Measurements from ENCODE around the gene LARGE1.

LARGE1 gene

DNA sequence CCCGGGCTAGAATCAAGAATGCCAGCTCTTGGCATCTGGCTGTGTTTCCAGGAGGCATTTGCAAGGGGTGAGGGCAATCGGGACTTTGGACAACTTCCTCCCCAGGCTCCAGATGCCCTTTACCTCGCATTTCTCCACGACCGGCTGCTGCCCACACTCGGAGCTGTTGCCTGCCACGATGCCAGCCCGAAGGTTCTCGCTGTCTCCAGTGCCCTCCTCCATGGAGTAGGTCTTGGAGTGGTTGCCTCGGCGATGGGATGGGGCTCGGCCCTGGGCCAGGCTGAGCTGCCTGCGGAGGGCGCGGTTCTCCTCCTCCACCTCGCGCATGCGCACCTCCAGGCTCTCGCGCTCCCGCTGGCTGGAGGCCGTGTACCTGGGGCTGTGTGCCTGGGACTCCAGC, 270.0 kb downstream of the LARGE1 start:
- Histone ChIP-seq H3K27me3 (ENCODE audit: insufficient read depth, low read length) (no peaks in the 10 kb centered on the region), H2BK120ac (ENCODE audit: insufficient read depth, low read length, poor library complexity) (no peak overlapping the region), H2AFZ (ENCODE audit: insufficient read depth, low read length, poor library complexity) (no peak overlapping the region), H3K9ac (ENCODE audit: low read length) (no peak overlapping the region), H4K12ac (ENCODE audit: low read depth, low read length) (no peak overlapping the region), H3K4me1 (ENCODE audit: control insufficient read depth in 1 of 2, insufficient read depth in 2 of 2, low read length in 2 of 2) (peaks cover 0 to 6% of the 10 kb centered on the region in 2 experiments), H2AK5ac (ENCODE audit: low read length) (no peak overlapping the region), H3K4me2 (ENCODE audit: low read length) (no peak overlapping the region), H3K18ac (ENCODE audit: low read length) (no peak overlapping the region), H3K4me3 (ENCODE audit: low read depth, low read length) (no peak overlapping the region), H4K8ac (ENCODE audit: low read depth, low read length) (no peak overlapping the region), H3K9me3 (ENCODE audit: insufficient read depth, low read depth, low read length) (no peaks in the 10 kb centered on the region), H4K91ac (ENCODE audit: low read depth, low read length) (no peak overlapping the region), H3K79me1 (ENCODE audit: low read length) (no peaks in the 10 kb centered on the region), H2BK12ac (ENCODE audit: low read length) (no peak overlapping the region), H3K23ac (ENCODE audit: low read length) (no peak overlapping the region), H2BK5ac (ENCODE audit: low read depth, low read length, poor library complexity) (no peak overlapping the region), H3K4ac (ENCODE audit: low read depth, low read length) (no peak overlapping the region), H3K79me2 (ENCODE audit: control insufficient read depth, insufficient read depth, low read length, poor library complexity) (no peaks in the 10 kb centered on the region), H3K14ac (ENCODE audit: low read length) (no peak overlapping the region), H3K36me3 (ENCODE audit: control insufficient read depth in 1 of 2, insufficient read depth in 2 of 2, low read length in 2 of 2) (peaks cover 2 to 6% of the 10 kb centered on the region in 2 experiments), H3K27ac (ENCODE audit: low read depth, low read length) (no peak overlapping the region)
- DNase-seq, result peak in 1 of 2 donors; percentile 2
- WGBS (ENCODE audit: extremely low coverage, insufficient coverage, insufficient read length), result no CpG with 5 or more reads among the region's 22 CpGs

DNA sequence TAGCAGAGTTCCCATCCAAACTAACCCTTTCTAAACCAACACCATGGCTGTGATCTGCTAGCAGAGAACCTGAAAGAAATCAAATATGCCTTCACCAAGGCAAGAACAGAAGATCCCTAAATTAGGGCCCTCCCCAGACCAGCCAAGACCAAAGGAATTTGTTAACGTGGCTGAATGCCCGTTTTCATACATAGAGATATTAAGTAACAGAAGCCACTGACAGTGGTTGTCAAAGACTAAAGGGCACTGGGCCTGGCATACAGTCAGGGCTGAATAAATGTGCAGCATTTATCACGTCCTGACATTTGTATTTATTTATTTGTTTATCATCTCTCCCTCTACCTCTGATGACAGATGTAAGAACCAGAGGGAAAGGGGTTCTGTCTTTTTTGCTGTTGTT, 271.8 kb downstream of the LARGE1 start:
- no CpG with 5 or more reads among the region's 3 CpGs for WGBS (ENCODE audit: extremely low coverage, insufficient coverage, insufficient read length)
- Histone ChIP-seq H3K18ac (ENCODE audit: low read length) (no peak overlapping the region), H3K9ac (ENCODE audit: low read length) (no peak overlapping the region), H2BK5ac (ENCODE audit: low read depth, low read length, poor library complexity) (no peak overlapping the region), H2BK120ac (ENCODE audit: insufficient read depth, low read length, poor library complexity) (no peak overlapping the region), H3K27ac (ENCODE audit: low read depth, low read length) (no peak overlapping the region), H3K4me3 (ENCODE audit: low read depth, low read length) (no peak overlapping the region), H2AK5ac (ENCODE audit: low read length) (no peak overlapping the region), H4K12ac (ENCODE audit: low read depth, low read length) (no peak overlapping the region), H2AFZ (ENCODE audit: insufficient read depth, low read length, poor library complexity) (no peak overlapping the region), H4K91ac (ENCODE audit: low read depth, low read length) (no peak overlapping the region), H3K23ac (ENCODE audit: low read length) (no peak overlapping the region), H3K79me2 (ENCODE audit: control insufficient read depth, insufficient read depth, low read length, poor library complexity) (no peaks in the 10 kb centered on the region), H3K79me1 (ENCODE audit: low read length) (no peaks in the 10 kb centered on the region), H3K27me3 (ENCODE audit: insufficient read depth, low read length) (no peaks in the 10 kb centered on the region), H3K4me1 (ENCODE audit: control insufficient read depth in 1 of 2, insufficient read depth in 2 of 2, low read length in 2 of 2) (peaks cover 0 to 6% of the 10 kb centered on the region in 2 experiments), H3K9me3 (ENCODE audit: insufficient read depth, low read depth, low read length) (no peaks in the 10 kb centered on the region), H4K8ac (ENCODE audit: low read depth, low read length) (no peak overlapping the region), H3K36me3 (ENCODE audit: control insufficient read depth in 1 of 2, insufficient read depth in 2 of 2, low read length in 2 of 2) (peaks cover 2 to 6% of the 10 kb centered on the region in 2 experiments), H3K4me2 (ENCODE audit: low read length) (no peak overlapping the region), H3K14ac (ENCODE audit: low read length) (no peak overlapping the region), H2BK12ac (ENCODE audit: low read length) (no peak overlapping the region), H3K4ac (ENCODE audit: low read depth, low read length) (no peak overlapping the region)
- no peak for DNase-seq

DNA sequence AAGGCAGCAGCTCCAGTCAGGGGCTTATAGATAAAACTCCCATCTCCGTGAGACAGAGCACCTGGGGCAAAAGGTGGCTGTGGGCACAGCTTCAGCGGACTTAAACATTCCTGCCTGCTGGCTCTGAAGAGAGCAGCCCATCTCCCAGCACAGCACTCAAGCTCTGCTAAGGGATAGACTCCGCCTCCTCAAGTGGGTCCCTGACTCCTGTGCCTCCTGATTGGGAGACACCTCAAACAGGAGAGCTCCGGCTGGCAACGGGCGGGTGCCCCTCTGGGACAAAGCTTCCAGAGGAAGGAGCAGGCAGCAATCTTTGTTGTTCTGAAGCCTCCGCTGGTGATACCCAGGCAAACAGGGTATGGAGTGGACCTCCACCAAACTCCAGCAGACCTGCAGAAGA, 279.4 kb downstream of the LARGE1 start:
- H3K9me3 ChIP-seq (ENCODE audit: insufficient read depth, low read depth, low read length), result no peaks in the 10 kb centered on the region
- H4K12ac ChIP-seq (ENCODE audit: low read depth, low read length), result peak overlapping the region; percentile 43
- H4K91ac ChIP-seq (ENCODE audit: low read depth, low read length), result no peak overlapping the region
- no peak overlapping the region for H3K9ac ChIP-seq (ENCODE audit: low read length)
- no peak overlapping the region for H3K4ac ChIP-seq (ENCODE audit: low read depth, low read length)
- H4K8ac ChIP-seq (ENCODE audit: low read depth, low read length), result no peak overlapping the region
- no peak overlapping the region for H3K14ac ChIP-seq (ENCODE audit: low read length)
- no CpG with 5 or more reads among the region's 7 CpGs for WGBS (ENCODE audit: extremely low coverage, insufficient coverage, insufficient read length)
- no peak overlapping the region for H2AFZ ChIP-seq (ENCODE audit: insufficient read depth, low read length, poor library complexity)
- no peaks in the 10 kb centered on the region for H3K27me3 ChIP-seq (ENCODE audit: insufficient read depth, low read length)
- peaks cover 2% of the 10 kb centered on the region in 2 experiments for H3K36me3 ChIP-seq (ENCODE audit: control insufficient read depth in 1 of 2, insufficient read depth in 2 of 2, low read length in 2 of 2)
- no peak for DNase-seq
- H3K4me2 ChIP-seq (ENCODE audit: low read length), result no peak overlapping the region
- H2AK5ac ChIP-seq (ENCODE audit: low read length), result no peak overlapping the region
- no peak overlapping the region for H3K4me3 ChIP-seq (ENCODE audit: low read depth, low read length)
- no peak overlapping the region for H2BK120ac ChIP-seq (ENCODE audit: insufficient read depth, low read length, poor library complexity)
- no peak overlapping the region for H2BK5ac ChIP-seq (ENCODE audit: low read depth, low read length, poor library complexity)
- H3K79me2 ChIP-seq (ENCODE audit: control insufficient read depth, insufficient read depth, low read length, poor library complexity), result peaks cover 3% of the 10 kb centered on the region
- H3K18ac ChIP-seq (ENCODE audit: low read length), result peak overlapping the region; percentile 45
- no peak overlapping the region for H3K27ac ChIP-seq (ENCODE audit: low read depth, low read length)
- H3K23ac ChIP-seq (ENCODE audit: low read length), result no peak overlapping the region
- H3K79me1 ChIP-seq (ENCODE audit: low read length), result no peaks in the 10 kb centered on the region
- H2BK12ac ChIP-seq (ENCODE audit: low read length), result no peak overlapping the region
- H3K4me1 ChIP-seq (ENCODE audit: control insufficient read depth in 1 of 2, insufficient read depth in 2 of 2, low read length in 2 of 2), result no peaks in the 10 kb centered on the region

DNA sequence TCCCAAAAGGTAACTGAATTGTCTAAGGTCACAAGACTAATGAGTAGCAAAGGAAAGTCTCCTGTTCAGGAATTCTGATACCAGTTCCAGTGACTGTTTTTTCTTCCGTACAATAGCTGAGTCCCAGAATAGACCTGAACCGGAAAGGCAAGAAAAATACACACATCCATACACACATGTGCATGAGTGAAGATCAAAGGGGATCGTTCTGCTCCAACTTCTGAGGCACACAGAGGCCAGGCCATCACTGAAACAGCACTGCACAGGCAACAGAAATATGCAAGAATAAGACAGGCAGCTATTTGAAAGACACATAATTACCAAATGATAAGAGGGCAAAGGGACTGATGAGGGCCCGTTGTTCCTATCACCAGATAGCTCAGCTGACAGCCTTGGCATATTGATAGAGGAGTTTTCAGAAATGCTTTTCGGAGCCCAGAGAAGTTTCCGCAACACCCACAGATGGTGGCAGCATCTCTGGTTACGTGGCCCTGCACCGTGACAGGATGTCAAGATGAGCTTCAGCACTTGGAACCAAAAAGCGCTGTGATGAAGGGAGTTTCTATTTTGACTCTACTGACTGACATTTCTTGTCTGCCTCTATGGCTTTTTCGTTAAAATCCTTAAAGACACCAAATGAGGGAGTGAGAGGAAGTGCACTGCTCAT, 280.6 kb downstream of the LARGE1 start:
- Histone ChIP-seq H3K36me3 (ENCODE audit: control insufficient read depth in 1 of 2, insufficient read depth in 2 of 2, low read length in 2 of 2) (peaks cover 2% of the 10 kb centered on the region in 2 experiments), H3K27ac (ENCODE audit: low read depth, low read length) (no peak overlapping the region), H4K8ac (ENCODE audit: low read depth, low read length) (no peak overlapping the region), H3K4ac (ENCODE audit: low read depth, low read length) (no peak overlapping the region), H3K4me1 (ENCODE audit: control insufficient read depth in 1 of 2, insufficient read depth in 2 of 2, low read length in 2 of 2) (peaks cover 3 to 5% of the 10 kb centered on the region in 2 experiments), H2BK120ac (ENCODE audit: insufficient read depth, low read length, poor library complexity) (no peak overlapping the region), H3K14ac (ENCODE audit: low read length) (no peak overlapping the region), H3K9me3 (ENCODE audit: insufficient read depth, low read depth, low read length) (no peaks in the 10 kb centered on the region), H2AFZ (ENCODE audit: insufficient read depth, low read length, poor library complexity) (no peak overlapping the region), H3K18ac (ENCODE audit: low read length) (no peak overlapping the region), H2BK5ac (ENCODE audit: low read depth, low read length, poor library complexity) (no peak overlapping the region), H3K27me3 (ENCODE audit: insufficient read depth, low read length) (no peaks in the 10 kb centered on the region), H3K23ac (ENCODE audit: low read length) (no peak overlapping the region), H3K4me3 (ENCODE audit: low read depth, low read length) (no peak overlapping the region), H3K79me1 (ENCODE audit: low read length) (no peaks in the 10 kb centered on the region), H4K12ac (ENCODE audit: low read depth, low read length) (no peak overlapping the region), H2BK12ac (ENCODE audit: low read length) (no peak overlapping the region), H3K79me2 (ENCODE audit: control insufficient read depth, insufficient read depth, low read length, poor library complexity) (peaks cover 3% of the 10 kb centered on the region), H2AK5ac (ENCODE audit: low read length) (no peak overlapping the region), H3K4me2 (ENCODE audit: low read length) (no peak overlapping the region), H4K91ac (ENCODE audit: low read depth, low read length) (no peak overlapping the region), H3K9ac (ENCODE audit: low read length) (no peak overlapping the region)
- DNase-seq, result no peak
- WGBS (ENCODE audit: extremely low coverage, insufficient coverage, insufficient read length), result no CpG with 5 or more reads among the region's 10 CpGs
